ENCODE data around the gene LENG9.
"Not testable (repeated sequence)": the region's sequence is repeated elsewhere in the genome, so short reads cannot be mapped to it uniquely, and the experiment has no call there.

The LENG9 gene

GRCh38 chr19:54456423-54457373 lies 6.9 kb downstream of the LENG9 start:
- Mint-ChIP-seq H3K27ac (peak overlapping the region in 1 of 2 donors; percentile 60), H3K4me1 (peaks cover 62% of the 10 kb centered on the region), H3K27me3 (no peaks in the 10 kb centered on the region), H3K4me3 (no peak overlapping the region), H3K9me3 (no peaks in the 10 kb centered on the region)
- ATAC-seq (no peak), DNase-seq (no peak)

- Mint-ChIP-seq H3K27ac (no peak overlapping the region), H3K27me3 (no peaks in the 10 kb centered on the region), H3K4me3 (no peak overlapping the region), H3K4me1 (peaks cover 61% of the 10 kb centered on the region), H3K9me3 (no peaks in the 10 kb centered on the region)
- ATAC-seq (no peak), DNase-seq (no peak)
Observed at GRCh38 chr19:54455786-54456422, 7.7 kb downstream of the LENG9 start.

GRCh38 chr19:54454781-54455675 lies 8.6 kb downstream of the LENG9 start:
- H3K27me3 Mint-ChIP-seq = no peaks in the 10 kb centered on the region
- H3K9me3 Mint-ChIP-seq = no peaks in the 10 kb centered on the region
- no peak for DNase-seq

GRCh38 chr19:54453921-54454780 lies 9.4 kb downstream of the LENG9 start:
- Mint-ChIP-seq H3K9me3 (no peaks in the 10 kb centered on the region), H3K27me3 (no peaks in the 10 kb centered on the region), H3K27ac (no peak overlapping the region), H3K4me1 (peaks cover 61% of the 10 kb centered on the region), H3K4me3 (no peak overlapping the region)
- DNase-seq (no peak), ATAC-seq (no peak)

More at GRCh38 chr19:54454781-54455675, 8.6 kb downstream of the LENG9 start:
- no peak overlapping the region for H3K4me3 Mint-ChIP-seq
- ATAC-seq = no peak
- H3K27ac Mint-ChIP-seq = no peak overlapping the region
- peaks cover 64% of the 10 kb centered on the region for H3K4me1 Mint-ChIP-seq

GRCh38 chr19:54452626-54453025 lies 11.0 kb downstream of the LENG9 start:
- no peaks in the 10 kb centered on the region for H3K27me3 Mint-ChIP-seq
- ATAC-seq (no peak), DNase-seq (no peak)
- peak overlapping the region in 1 of 2 donors; percentile 74 for H3K27ac Mint-ChIP-seq
- no peak overlapping the region for H3K4me3 Mint-ChIP-seq
- peaks cover 59% of the 10 kb centered on the region for H3K4me1 Mint-ChIP-seq
- no peaks in the 10 kb centered on the region for H3K9me3 Mint-ChIP-seq

GRCh38 chr19:54451997-54452396 lies 11.6 kb downstream of the LENG9 start:
- Mint-ChIP-seq H3K27me3 (no peaks in the 10 kb centered on the region), H3K9me3 (no peaks in the 10 kb centered on the region), H3K27ac (peak overlapping the region in 1 of 2 donors; percentile 67), H3K4me3 (no peak overlapping the region), H3K4me1 (peaks cover 65% of the 10 kb centered on the region)
- no peak for DNase-seq
- ATAC-seq = no peak

GRCh38 chr19:54451331-54451871 lies 12.2 kb downstream of the LENG9 start:
- peak overlapping the region; percentile 96 to 98 for H3K4me3 Mint-ChIP-seq
- H3K27ac Mint-ChIP-seq = peak overlapping the region in 1 of 2 donors; percentile 57
- H3K27me3 Mint-ChIP-seq = no peaks in the 10 kb centered on the region
- DNase-seq (no peak), ATAC-seq (no peak)
- H3K9me3 Mint-ChIP-seq = no peaks in the 10 kb centered on the region
- peaks cover 68% of the 10 kb centered on the region for H3K4me1 Mint-ChIP-seq

- peak; percentile 7 for ATAC-seq
- H3K27me3 Mint-ChIP-seq = no peaks in the 10 kb centered on the region
- peak overlapping the region; percentile 96 to 98 for H3K4me3 Mint-ChIP-seq
- peak overlapping the region; percentile 96 to 98 for H3K27ac Mint-ChIP-seq
- H3K4me1 Mint-ChIP-seq = peaks cover 60% of the 10 kb centered on the region
- no peak for DNase-seq
- no peaks in the 10 kb centered on the region for H3K9me3 Mint-ChIP-seq
Observed at GRCh38 chr19:54449701-54450069, 13.9 kb downstream of the LENG9 start.

GRCh38 chr19:54448774-54449700 lies 14.5 kb downstream of the LENG9 start, which contains the start of gene LENG8:
LENG8 (plus strand) TSS chr19:54449199; CDS start chr19:54451345, 2,146 bp downstream.
- Mint-ChIP-seq H3K4me3 (peak within 1 kb of the TSS; percentile 96 to 98), H3K9me3 (no peaks in the 10 kb centered on the region), H3K27me3 (no peaks in the 10 kb centered on the region), H3K27ac (peak within 1 kb of the TSS; percentile 96 to 98), H3K4me1 (peaks cover 60% of the 10 kb centered on the region)
- ATAC-seq (peak; percentile 94), DNase-seq (peak; percentile 99)

- Mint-ChIP-seq H3K4me1 (peaks cover 57% of the 10 kb centered on the region), H3K27ac (peak overlapping the region; percentile 93 to 98), H3K4me3 (peak overlapping the region; percentile 96 to 98), H3K9me3 (no peaks in the 10 kb centered on the region), H3K27me3 (no peaks in the 10 kb centered on the region)
- DNase-seq = no peak
- peak; percentile 10 for ATAC-seq
Observed at GRCh38 chr19:54448040-54448773, 15.4 kb downstream of the LENG9 start.

- H3K4me1 Mint-ChIP-seq = peaks cover 42% of the 10 kb centered on the region
- H3K4me3 Mint-ChIP-seq, H3K27ac Mint-ChIP-seq: not testable (repeated sequence)
Observed at GRCh38 chr19:54446349-54446748, 17.2 kb downstream of the LENG9 start.

GRCh38 chr19:54444737-54445136 lies 18.8 kb downstream of the LENG9 start:
- Mint-ChIP-seq H3K4me1 (peaks cover 29% of the 10 kb centered on the region), H3K27me3 (no peaks in the 10 kb centered on the region), H3K4me3 (no peak overlapping the region), H3K9me3 (no peaks in the 10 kb centered on the region), H3K27ac (no peak overlapping the region)
- no peak for ATAC-seq
- DNase-seq = no peak

More at GRCh38 chr19:54446349-54446748, 17.2 kb downstream of the LENG9 start:
- not testable (repeated sequence) for H3K9me3 Mint-ChIP-seq, H3K27me3 Mint-ChIP-seq, ATAC-seq, DNase-seq

- DNase-seq = no peak
- peaks cover 31% of the 10 kb centered on the region for H3K4me1 Mint-ChIP-seq
- no peak overlapping the region for H3K27ac Mint-ChIP-seq
- H3K27me3 Mint-ChIP-seq = no peaks in the 10 kb centered on the region
- no peak overlapping the region for H3K4me3 Mint-ChIP-seq
- no peaks in the 10 kb centered on the region for H3K9me3 Mint-ChIP-seq
- ATAC-seq = no peak
Observed at GRCh38 chr19:54440641-54441040, 22.9 kb downstream of the LENG9 start.

Measured in stimulated activated naive CD8-positive, alpha-beta T cell treated with anti-CD3 and anti-CD28 coated beads, Interleukin-15, amount 100 ng/mL, for 72 hours (primary cell).